Activated T-cell treated with anti-CD3 and anti-CD28 coated beads, Interleukin-2, amount 50 U/mL, for 48 hours (primary cell): Measurements from ENCODE around the gene MAGEB2.
"Not testable (repeated sequence)": the region's sequence is repeated elsewhere in the genome, so short reads cannot be mapped to it uniquely, and the experiment has no call there.

Experiments used
- DNase-seq, 2 experiments: peaks; one replicate each; pipeline ENCODE4 v3.0.0-alpha.2; 2020

MAGEB2 gene

GRCh38 chrX:30215357-30215843 is at the start of gene MAGEB2:
Gene MAGEB2, plus strand, starts transcription at chrX:30215563. Its CDS starts 3,018 bp downstream, at chrX:30218581.
- no peak for DNase-seq

GRCh38 chrX:30170900-30171299 is 44.5 kb upstream of the MAGEB2 start:
- no peak for DNase-seq

GRCh38 chrX:30181353-30181752 is 34.0 kb upstream of the MAGEB2 start:
- no peak for DNase-seq

GRCh38 chrX:30183554-30183953 is 31.8 kb upstream of the MAGEB2 start:
- DNase-seq: no peak

GRCh38 chrX:30190426-30190825 is 24.9 kb upstream of the MAGEB2 start:
- no peak for DNase-seq

GRCh38 chrX:30193910-30194309 is 21.5 kb upstream of the MAGEB2 start:
- not testable (repeated sequence) for DNase-seq

- no peak for DNase-seq
These were observed 19.0 kb upstream of the MAGEB2 start for GRCh38 chrX:30196322-30196721.

- no peak for DNase-seq
These were observed 3.2 kb upstream of the MAGEB2 start for GRCh38 chrX:30212172-30212571.

GRCh38 chrX:30217465-30217864 is 2.1 kb downstream of the MAGEB2 start:
- no peak for DNase-seq

GRCh38 chrX:30219372-30219771 is 4.0 kb downstream of the MAGEB2 start:
- DNase-seq: no peak

GRCh38 chrX:30220661-30221060 is 5.3 kb downstream of the MAGEB2 start:
- no peak for DNase-seq

GRCh38 chrX:30224536-30224935 is 9.2 kb downstream of the MAGEB2 start:
- no peak for DNase-seq

GRCh38 chrX:30228526-30228925 is 13.2 kb downstream of the MAGEB2 start:
- DNase-seq: no peak

GRCh38 chrX:30230395-30230794 is 15.0 kb downstream of the MAGEB2 start, which contains the start of gene MAGEB3:
Gene MAGEB3, plus strand, starts transcription at chrX:30230657. Its CDS starts 5,268 bp downstream, at chrX:30235925.
- no peak for DNase-seq

- DNase-seq: no peak
These were observed 26.5 kb downstream of the MAGEB2 start, which contains the start of gene MAGEB4 for GRCh38 chrX:30241724-30242415. Gene MAGEB4, plus strand, starts transcription at chrX:30242000. Its CDS starts 136 bp downstream, at chrX:30242136.

GRCh38 chrX:30246769-30247489 is 31.6 kb downstream of the MAGEB2 start, which contains the start of gene MAGEB1:
Gene MAGEB1, plus strand, starts transcription at chrX:30247146. Its CDS starts 3,348 bp downstream, at chrX:30250494.
- no peak for DNase-seq

GRCh38 chrX:30248854-30249253 is 33.5 kb downstream of the MAGEB2 start:
- no peak for DNase-seq

GRCh38 chrX:30253257-30253656 is 37.9 kb downstream of the MAGEB2 start:
- no peak for DNase-seq

GRCh38 chrX:30259927-30260326 is 44.6 kb downstream of the MAGEB2 start:
- no peak for DNase-seq

GRCh38 chrX:30261012-30261411 is 45.6 kb downstream of the MAGEB2 start:
- no peak for DNase-seq

GRCh38 chrX:30262763-30263162 is 47.4 kb downstream of the MAGEB2 start:
- DNase-seq: no peak
